ENCODE data around the gene ADAM12.

Gene ADAM12

DNA sequence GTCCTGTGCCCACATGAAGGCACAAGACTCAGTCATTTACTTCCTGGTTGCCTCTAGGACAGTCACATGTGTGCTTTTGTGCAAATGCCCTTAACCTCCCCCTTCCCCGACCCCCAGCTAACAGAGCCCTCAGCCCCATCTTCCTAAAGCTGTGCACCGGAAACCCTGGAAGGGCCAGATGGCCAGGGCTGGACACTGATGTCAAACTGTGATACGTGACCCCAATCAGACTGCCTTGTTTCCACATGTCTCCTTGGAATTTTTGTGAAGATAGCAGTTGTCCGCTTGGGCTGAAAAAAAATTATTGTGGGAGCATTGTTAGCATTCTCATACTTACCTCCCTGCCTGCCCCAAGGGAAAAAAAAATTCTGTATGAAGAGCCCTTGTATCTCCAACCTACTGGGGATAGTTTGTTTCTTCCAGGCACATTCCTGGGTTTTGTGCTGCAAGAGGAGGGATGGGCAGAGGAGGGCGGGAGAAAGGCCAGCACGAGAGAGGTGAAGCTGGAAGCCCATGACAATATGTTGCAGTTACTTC is 17.0 kb upstream of the ADAM12 start:
- Histone ChIP-seq H3K4me2 (ENCODE audit: low read depth, low read length) (no peak overlapping the region), H3K9me2 (replicated peaks; ENCODE audit: insufficient read depth, low read length) (no peaks in the 10 kb centered on the region), H3K27ac (ENCODE audit: low read length) (no peak overlapping the region)

DNA sequence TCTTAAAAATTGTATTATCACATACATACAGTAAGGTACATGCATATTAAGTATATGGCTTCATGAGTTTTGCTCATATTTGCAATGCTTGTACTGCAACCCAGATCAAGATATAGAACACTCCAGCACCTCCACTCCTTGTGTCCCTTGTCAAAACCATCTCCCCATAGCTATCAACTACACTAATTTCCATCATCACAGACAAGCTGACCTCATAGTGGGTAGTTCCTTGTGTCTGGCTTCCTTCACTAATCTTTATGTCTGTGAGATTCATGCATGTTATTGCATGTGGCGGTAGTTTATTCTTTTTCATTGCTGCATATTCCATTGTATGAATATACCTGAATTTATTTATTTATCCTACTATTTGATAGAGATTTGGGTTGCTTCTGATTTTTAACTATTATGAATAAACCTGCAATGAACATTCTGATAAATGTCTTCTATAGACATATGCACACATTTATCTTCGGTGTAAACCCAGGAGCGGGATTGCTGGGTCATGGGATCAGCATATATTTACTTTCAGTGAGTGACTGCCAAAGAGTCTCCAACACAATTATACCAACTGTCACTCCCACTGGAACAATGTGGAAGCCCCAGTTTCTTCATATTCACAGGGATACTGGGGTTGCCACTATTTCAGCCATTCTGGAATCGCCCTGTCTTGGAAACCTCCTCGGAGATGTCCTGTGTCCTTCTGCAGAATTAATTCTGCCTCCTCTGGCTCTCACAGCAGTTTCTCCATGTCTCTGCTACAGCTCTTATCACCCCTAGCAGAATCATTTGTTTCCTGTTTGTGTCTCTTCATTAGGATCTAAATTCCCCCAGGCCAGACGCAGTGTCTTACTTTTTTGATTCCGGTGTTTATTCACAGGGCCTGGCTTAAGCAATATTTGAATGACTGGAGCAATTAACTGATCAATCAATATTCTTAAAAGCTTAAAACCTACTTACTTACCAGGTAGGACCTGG is 14.7 kb upstream of the ADAM12 start:
- no peak overlapping the region for H3K4me3 ChIP-seq (ENCODE audit: low read length)
- no peaks in the 10 kb centered on the region for H3K9me2 ChIP-seq (replicated peaks; ENCODE audit: insufficient read depth, low read length)
- no peaks in the 10 kb centered on the region; the same call in 1 of the 2 replicates for H3K9me3 ChIP-seq (replicated peaks; ENCODE audit: insufficient read depth, low read length)
- no peak overlapping the region for H2AFZ ChIP-seq (ENCODE audit: low read length)
- H3K79me2 ChIP-seq (ENCODE audit: low read length): no peaks in the 10 kb centered on the region
- H3F3A ChIP-seq (ENCODE audit: insufficient read depth, low read length): no peaks in the 10 kb centered on the region
- TF ChIP-seq EZH2phosphoT487 (IDR thresholded peaks at IDR 0.05; ENCODE audit: low read length) (no peak), EZH2 (optimal IDR thresholded peaks at IDR 0.05; ENCODE audit: low read depth, low read length) (no peak)
- TF ChIP-seq, protein P1, sequence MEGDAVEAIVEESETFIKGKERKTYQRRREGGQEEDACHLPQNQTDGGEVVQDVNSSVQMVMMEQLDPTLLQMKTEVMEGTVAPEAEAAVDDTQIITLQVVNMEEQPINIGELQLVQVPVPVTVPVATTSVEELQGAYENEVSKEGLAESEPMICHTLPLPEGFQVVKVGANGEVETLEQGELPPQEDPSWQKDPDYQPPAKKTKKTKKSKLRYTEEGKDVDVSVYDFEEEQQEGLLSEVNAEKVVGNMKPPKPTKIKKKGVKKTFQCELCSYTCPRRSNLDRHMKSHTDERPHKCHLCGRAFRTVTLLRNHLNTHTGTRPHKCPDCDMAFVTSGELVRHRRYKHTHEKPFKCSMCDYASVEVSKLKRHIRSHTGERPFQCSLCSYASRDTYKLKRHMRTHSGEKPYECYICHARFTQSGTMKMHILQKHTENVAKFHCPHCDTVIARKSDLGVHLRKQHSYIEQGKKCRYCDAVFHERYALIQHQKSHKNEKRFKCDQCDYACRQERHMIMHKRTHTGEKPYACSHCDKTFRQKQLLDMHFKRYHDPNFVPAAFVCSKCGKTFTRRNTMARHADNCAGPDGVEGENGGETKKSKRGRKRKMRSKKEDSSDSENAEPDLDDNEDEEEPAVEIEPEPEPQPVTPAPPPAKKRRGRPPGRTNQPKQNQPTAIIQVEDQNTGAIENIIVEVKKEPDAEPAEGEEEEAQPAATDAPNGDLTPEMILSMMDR (IDR thresholded peaks at IDR 0.05; ENCODE audit: low read length): no peak
- no peaks in the 10 kb centered on the region for H3K27me3 ChIP-seq (replicated peaks; ENCODE audit: insufficient read depth, low read length)
- no peak overlapping the region for H3K4me2 ChIP-seq (ENCODE audit: low read depth, low read length)
- no peaks in the 10 kb centered on the region for H4K20me1 ChIP-seq (ENCODE audit: insufficient read depth, low read length)
- no peak for DNase-seq
- H3K27ac ChIP-seq (ENCODE audit: low read length): no peak overlapping the region
- no peaks in the 10 kb centered on the region for H3K36me3 ChIP-seq (replicated peaks; ENCODE audit: insufficient read depth, low read length)
- H3K4me1 ChIP-seq (ENCODE audit: low read length): no peaks in the 10 kb centered on the region
- H3K9ac ChIP-seq (ENCODE audit: low read length): no peak overlapping the region

More for the DNA sequence above, 17.0 kb upstream of the ADAM12 start:
- no peaks in the 10 kb centered on the region for H3K4me1 ChIP-seq (ENCODE audit: low read length)
- no peak overlapping the region for H2AFZ ChIP-seq (ENCODE audit: low read length)
- no peaks in the 10 kb centered on the region for H3K79me2 ChIP-seq (ENCODE audit: low read length)
- TF ChIP-seq EZH2 (optimal IDR thresholded peaks at IDR 0.05; ENCODE audit: low read depth, low read length) (no peak), EZH2phosphoT487 (IDR thresholded peaks at IDR 0.05; ENCODE audit: low read length) (no peak)
- TF ChIP-seq, protein P1 (IDR thresholded peaks at IDR 0.05; ENCODE audit: low read length): no peak
- no peak overlapping the region for H3K9ac ChIP-seq (ENCODE audit: low read length)
- no peak overlapping the region for H3K4me3 ChIP-seq (ENCODE audit: low read length)
- H4K20me1 ChIP-seq (ENCODE audit: insufficient read depth, low read length): no peaks in the 10 kb centered on the region
- no peaks in the 10 kb centered on the region for H3K36me3 ChIP-seq (replicated peaks; ENCODE audit: insufficient read depth, low read length)
- no peaks in the 10 kb centered on the region for H3F3A ChIP-seq (ENCODE audit: insufficient read depth, low read length)
- H3K27me3 ChIP-seq (replicated peaks; ENCODE audit: insufficient read depth, low read length): no peaks in the 10 kb centered on the region
- no peaks in the 10 kb centered on the region; the same call in 1 of the 2 replicates for H3K9me3 ChIP-seq (replicated peaks; ENCODE audit: insufficient read depth, low read length)
- DNase-seq: no peak

DNA sequence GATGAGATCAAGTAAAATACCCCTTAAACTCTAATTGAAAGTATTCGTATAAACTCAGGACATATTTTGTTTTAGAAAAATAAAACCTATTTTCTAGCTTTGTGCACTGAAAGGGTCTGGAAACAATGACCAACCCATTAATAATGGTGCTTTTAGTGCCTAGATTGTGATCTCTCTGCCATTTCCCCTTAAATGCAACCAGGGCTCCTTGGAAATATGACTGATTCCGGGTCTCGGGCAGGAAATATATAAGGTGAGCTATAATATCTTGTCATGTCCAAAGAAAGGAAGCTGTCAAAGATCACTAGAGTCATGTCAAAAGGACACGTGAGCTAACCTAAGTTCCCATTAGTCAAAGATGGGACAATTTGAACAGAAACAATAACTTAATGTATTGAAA is 12.4 kb upstream of the ADAM12 start:
- Histone ChIP-seq H3K27me3 (replicated peaks; ENCODE audit: insufficient read depth, low read length) (no peaks in the 10 kb centered on the region), H3K36me3 (replicated peaks; ENCODE audit: insufficient read depth, low read length) (no peaks in the 10 kb centered on the region), H3K4me3 (ENCODE audit: low read length) (no peak overlapping the region), H3K4me2 (ENCODE audit: low read depth, low read length) (no peak overlapping the region), H3K79me2 (ENCODE audit: low read length) (no peaks in the 10 kb centered on the region), H3K27ac (ENCODE audit: low read length) (no peak overlapping the region), H4K20me1 (ENCODE audit: insufficient read depth, low read length) (no peaks in the 10 kb centered on the region), H3K9me3 (replicated peaks; ENCODE audit: insufficient read depth, low read length) (no peaks in the 10 kb centered on the region; the same call in 1 of the 2 replicates), H3K9ac (ENCODE audit: low read length) (no peak overlapping the region), H3F3A (ENCODE audit: insufficient read depth, low read length) (no peaks in the 10 kb centered on the region), H3K4me1 (ENCODE audit: low read length) (no peaks in the 10 kb centered on the region), H2AFZ (ENCODE audit: low read length) (no peak overlapping the region), H3K9me2 (replicated peaks; ENCODE audit: insufficient read depth, low read length) (no peaks in the 10 kb centered on the region)
- TF ChIP-seq EZH2 (optimal IDR thresholded peaks at IDR 0.05; ENCODE audit: low read depth, low read length) (no peak), EZH2phosphoT487 (IDR thresholded peaks at IDR 0.05; ENCODE audit: low read length) (no peak)
- TF ChIP-seq, protein P1 (IDR thresholded peaks at IDR 0.05; ENCODE audit: low read length): no peak
- DNase-seq: no peak
